SK-N-SH treated with all-trans-retinoic acid at 6 μM for 48 hours (cell line): Measurements from ENCODE around the gene BRAT1.

Source experiments
- ARNTL ChIP-seq: fragments of 450-650 bp; formaldehyde crosslinking; IDR thresholded peaks from 2 replicates; pipeline ENCODE4 v1.5.0; 2020; ENCODE audit warnings: low read depth, mild to moderate bottlenecking, moderate library complexity, borderline replicate concordance
- ISL1 ChIP-seq: fragments of 250-450 bp; sonication (Bioruptor Pico); IDR thresholded peaks from 2 replicates; pipeline ENCODE4 v2.1.2; 2022; ENCODE audit warnings: mild to moderate bottlenecking, moderate library complexity
- TF ChIP-seq, protein P1 (sequence below): fragments of 250-450 bp; sonication (Bioruptor Pico); IDR thresholded peaks from 2 replicates; pipeline ENCODE4 v1.8.0; 2020; ENCODE audit warnings: mild to moderate bottlenecking, moderate library complexity, borderline replicate concordance

- TF ChIP-seq ISL1 (CRISPR knock-in tag) (no peak), ARNTL (CRISPR knock-in tag) (no peak)
- TF ChIP-seq, protein P1, sequence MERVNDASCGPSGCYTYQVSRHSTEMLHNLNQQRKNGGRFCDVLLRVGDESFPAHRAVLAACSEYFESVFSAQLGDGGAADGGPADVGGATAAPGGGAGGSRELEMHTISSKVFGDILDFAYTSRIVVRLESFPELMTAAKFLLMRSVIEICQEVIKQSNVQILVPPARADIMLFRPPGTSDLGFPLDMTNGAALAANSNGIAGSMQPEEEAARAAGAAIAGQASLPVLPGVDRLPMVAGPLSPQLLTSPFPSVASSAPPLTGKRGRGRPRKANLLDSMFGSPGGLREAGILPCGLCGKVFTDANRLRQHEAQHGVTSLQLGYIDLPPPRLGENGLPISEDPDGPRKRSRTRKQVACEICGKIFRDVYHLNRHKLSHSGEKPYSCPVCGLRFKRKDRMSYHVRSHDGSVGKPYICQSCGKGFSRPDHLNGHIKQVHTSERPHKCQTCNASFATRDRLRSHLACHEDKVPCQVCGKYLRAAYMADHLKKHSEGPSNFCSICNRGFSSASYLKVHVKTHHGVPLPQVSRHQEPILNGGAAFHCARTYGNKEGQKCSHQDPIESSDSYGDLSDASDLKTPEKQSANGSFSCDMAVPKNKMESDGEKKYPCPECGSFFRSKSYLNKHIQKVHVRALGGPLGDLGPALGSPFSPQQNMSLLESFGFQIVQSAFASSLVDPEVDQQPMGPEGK (CRISPR knock-in tag), result no peak
Measured at GRCh38 chr7:2498708-2499107, 56.6 kb downstream of the BRAT1 start.
